Activated T-helper 17 cell treated with anti-CD3 and anti-CD28 coated beads, Interleukin-2, amount 50 U/mL, for 72 hours (primary cell): ENCODE measurements around the gene NOTO. TPM values are rescaled to one million over a fixed set of nuclear protein-coding genes. Genes with fewer than 3 reads are reported as not detected.

ENCODE experiments used
- ATAC-seq: fragments of 150-1000 bp; cut with Tn5 transposase; replicated peaks from 2 replicates; pipeline ENCODE4 v1.10.0; 2021; ENCODE audit warnings: mild to moderate bottlenecking, moderate library complexity
- H3K27ac Mint-ChIP-seq: one replicate; pipeline ENCODE4 v1.8.0; 2022; ENCODE audit warnings: mixed read lengths
- H3K27me3 Mint-ChIP-seq: one replicate; pipeline ENCODE4 v1.8.0; 2022; ENCODE audit warnings: mixed read lengths
- H3K36me3 Mint-ChIP-seq: one replicate; pipeline ENCODE4 v1.8.0; 2022; ENCODE audit warnings: low read depth, mild to moderate bottlenecking, mixed read lengths
- H3K4me1 Mint-ChIP-seq: one replicate; pipeline ENCODE4 v1.8.0; 2022; ENCODE audit warnings: mixed read lengths
- H3K4me3 Mint-ChIP-seq: one replicate; pipeline ENCODE4 v1.8.0; 2022; ENCODE audit warnings: mild to moderate bottlenecking, mixed read lengths
- H3K9me3 Mint-ChIP-seq: one replicate; pipeline ENCODE4 v1.8.0; 2022; ENCODE audit warnings: mixed read lengths
- total RNA-seq, 2 donors: library from RNA; stranded (reverse); gene quantifications; one replicate each; pipeline ENCODE4 v1.2.3, GENCODE V29; 2022

The NOTO gene
- total RNA-seq, 2 donors from 2014 or later, result not detected

- H3K27me3 Mint-ChIP-seq, result no peaks in the 10 kb centered on the region
Measured at GRCh38 chr2:73235315-73236028, 33.1 kb downstream of the NOTO start.

GRCh38 chr2:73237168-73237567 is 34.8 kb downstream of the NOTO start:
- peaks cover 22% of the 10 kb centered on the region for H3K4me1 Mint-ChIP-seq
- H3K9me3 Mint-ChIP-seq, result no peaks in the 10 kb centered on the region
- no peaks in the 10 kb centered on the region for H3K27me3 Mint-ChIP-seq
- H3K27ac Mint-ChIP-seq, result peak overlapping the region; percentile 61
- H3K36me3 Mint-ChIP-seq, result peaks cover 83% of the 10 kb centered on the region
- peak overlapping the region; percentile 91 for H3K4me3 Mint-ChIP-seq
- ATAC-seq, result no peak

More at GRCh38 chr2:73235315-73236028, 33.1 kb downstream of the NOTO start:
- peaks cover 22% of the 10 kb centered on the region for H3K4me1 Mint-ChIP-seq
- H3K4me3 Mint-ChIP-seq, result peak overlapping the region; percentile 91
- H3K36me3 Mint-ChIP-seq, result peaks cover 66% of the 10 kb centered on the region
- H3K27ac Mint-ChIP-seq, result peak overlapping the region; percentile 91
- no peak for ATAC-seq
- H3K9me3 Mint-ChIP-seq, result no peaks in the 10 kb centered on the region

- H3K36me3 Mint-ChIP-seq, result peaks cover 91% of the 10 kb centered on the region
- no peaks in the 10 kb centered on the region for H3K27me3 Mint-ChIP-seq
- H3K4me1 Mint-ChIP-seq, result peaks cover 22% of the 10 kb centered on the region
- H3K9me3 Mint-ChIP-seq, result no peaks in the 10 kb centered on the region
- H3K4me3 Mint-ChIP-seq, result no peak overlapping the region
- no peak for ATAC-seq
- peak overlapping the region; percentile 49 for H3K27ac Mint-ChIP-seq
Measured at GRCh38 chr2:73238149-73238548, 35.8 kb downstream of the NOTO start.

- H3K9me3 Mint-ChIP-seq, result no peaks in the 10 kb centered on the region
- peaks cover 22% of the 10 kb centered on the region for H3K4me1 Mint-ChIP-seq
- H3K27ac Mint-ChIP-seq, result peak overlapping the region; percentile 49
- ATAC-seq, result no peak
- no peaks in the 10 kb centered on the region for H3K27me3 Mint-ChIP-seq
- H3K36me3 Mint-ChIP-seq, result peaks cover 93% of the 10 kb centered on the region
- no peak overlapping the region for H3K4me3 Mint-ChIP-seq
Measured at GRCh38 chr2:73238976-73239375, 36.6 kb downstream of the NOTO start.

DNA sequence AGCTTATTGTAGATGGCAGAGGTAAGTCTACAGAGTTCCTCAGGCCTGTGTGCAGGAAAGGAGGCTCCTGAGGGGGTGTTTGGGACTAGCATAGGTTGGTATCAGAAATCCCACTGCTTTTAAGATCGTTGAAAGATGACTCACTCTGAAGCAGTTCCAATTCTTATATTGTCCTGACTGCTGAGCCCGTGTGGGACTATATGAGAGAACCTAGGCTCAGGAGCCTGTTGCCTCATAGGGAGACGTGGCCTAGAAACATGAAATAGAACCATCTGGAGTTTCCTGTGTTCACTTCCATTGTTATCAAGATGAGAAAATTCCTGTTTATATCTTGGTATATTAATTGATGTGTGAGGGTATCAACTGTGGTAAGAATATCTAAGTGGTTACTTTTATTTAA is 37.4 kb downstream of the NOTO start:
- Mint-ChIP-seq H3K4me1 (peaks cover 22% of the 10 kb centered on the region), H3K36me3 (peaks cover 95% of the 10 kb centered on the region), H3K27me3 (no peaks in the 10 kb centered on the region), H3K27ac (peak overlapping the region; percentile 49), H3K9me3 (no peaks in the 10 kb centered on the region), H3K4me3 (no peak overlapping the region)
- ATAC-seq, result no peak

DNA sequence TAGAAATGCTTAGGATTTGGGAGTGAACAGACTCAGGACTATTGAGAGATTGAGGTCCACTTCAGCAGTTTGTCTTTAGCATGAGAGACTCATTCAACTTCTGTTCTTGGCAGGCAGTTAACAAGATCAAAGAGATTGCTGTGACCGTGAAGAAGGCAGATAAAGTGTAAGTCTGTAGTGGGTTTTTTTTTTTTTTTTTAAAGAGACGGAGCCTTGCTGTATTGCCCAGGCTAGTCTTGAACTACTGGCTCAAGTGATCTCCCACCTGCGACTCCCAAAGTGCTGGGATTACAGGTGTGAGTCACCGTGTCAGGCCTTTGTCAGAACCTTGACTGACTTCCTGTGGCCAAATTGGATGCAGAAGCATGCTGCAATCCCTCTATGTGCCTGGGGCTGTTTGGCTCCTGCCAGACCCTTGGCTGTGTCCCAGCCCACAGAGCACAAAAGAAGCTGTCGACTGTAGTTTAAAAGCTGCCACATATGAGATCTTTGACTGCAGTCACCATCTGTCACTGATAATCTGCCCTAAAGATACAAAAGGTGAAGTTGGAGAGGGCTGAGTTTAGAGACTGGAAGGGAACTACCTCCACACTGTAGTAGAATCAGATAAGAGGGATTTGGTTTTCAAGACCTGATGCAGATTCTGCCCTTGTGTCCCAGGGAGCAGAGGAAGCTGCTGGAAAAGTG is 41.7 kb downstream of the NOTO start:
- Mint-ChIP-seq H3K27me3 (no peaks in the 10 kb centered on the region), H3K27ac (peak overlapping the region; percentile 81), H3K9me3 (no peaks in the 10 kb centered on the region), H3K4me3 (no peak overlapping the region), H3K4me1 (peaks cover 10% of the 10 kb centered on the region), H3K36me3 (peaks cover 100% of the 10 kb centered on the region)
- no peak for ATAC-seq

GRCh38 chr2:73244580-73244979 is 42.2 kb downstream of the NOTO start:
- Mint-ChIP-seq H3K9me3 (no peaks in the 10 kb centered on the region), H3K4me1 (peaks cover 10% of the 10 kb centered on the region), H3K36me3 (peaks cover 100% of the 10 kb centered on the region), H3K4me3 (no peak overlapping the region), H3K27ac (peak overlapping the region; percentile 81), H3K27me3 (no peaks in the 10 kb centered on the region)
- peak; percentile 52 for ATAC-seq

DNA sequence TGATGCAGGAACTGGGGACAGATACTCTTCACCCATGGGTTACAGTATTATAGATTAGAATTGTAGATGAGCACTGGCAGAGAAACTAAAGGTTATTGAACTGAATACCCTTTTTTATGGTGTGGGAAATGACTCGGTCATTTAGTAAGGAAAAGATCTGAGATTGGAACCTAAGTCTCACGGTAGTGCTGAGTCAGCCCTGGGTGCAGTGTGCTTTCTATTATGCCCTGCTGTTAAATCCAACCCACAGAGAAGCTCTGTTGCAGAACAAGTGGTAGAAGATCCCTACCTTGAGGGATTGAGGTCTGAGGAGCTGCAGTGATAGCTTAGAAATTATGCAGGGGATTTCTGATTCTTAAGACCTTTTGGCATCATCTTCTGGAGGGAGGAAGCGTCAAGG is 44.5 kb downstream of the NOTO start:
- peak overlapping the region; percentile 42 for H3K27ac Mint-ChIP-seq
- H3K4me1 Mint-ChIP-seq, result peaks cover 10% of the 10 kb centered on the region
- no peaks in the 10 kb centered on the region for H3K27me3 Mint-ChIP-seq
- peaks cover 100% of the 10 kb centered on the region for H3K36me3 Mint-ChIP-seq
- H3K9me3 Mint-ChIP-seq, result no peaks in the 10 kb centered on the region
- no peak for ATAC-seq
- H3K4me3 Mint-ChIP-seq, result no peak overlapping the region

DNA sequence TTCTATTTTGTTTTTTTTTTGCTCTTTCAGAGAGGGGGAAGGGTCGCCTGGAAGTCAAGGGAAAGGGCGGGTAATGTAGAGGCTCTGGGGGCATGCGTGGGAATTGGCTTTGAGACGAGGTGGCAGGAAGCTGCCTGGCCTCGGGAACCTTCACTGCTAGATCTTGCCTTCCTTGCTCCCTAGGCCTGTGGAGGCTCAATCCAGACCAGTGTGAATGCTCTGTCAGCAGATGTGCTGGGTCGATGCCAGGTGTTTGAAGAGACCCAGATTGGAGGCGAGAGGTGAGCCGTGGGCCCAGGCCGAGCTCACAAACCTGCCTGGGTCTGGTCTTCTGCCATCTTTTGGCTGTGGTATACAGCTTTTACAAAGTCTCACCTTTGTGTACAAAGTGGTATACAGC is 47.3 kb downstream of the NOTO start:
- Mint-ChIP-seq H3K9me3 (no peaks in the 10 kb centered on the region), H3K27me3 (no peaks in the 10 kb centered on the region), H3K27ac (peak overlapping the region; percentile 31), H3K4me1 (peaks cover 10% of the 10 kb centered on the region), H3K36me3 (peaks cover 98% of the 10 kb centered on the region), H3K4me3 (no peak overlapping the region)
- ATAC-seq, result no peak

GRCh38 chr2:73250872-73251846 is 48.8 kb downstream of the NOTO start:
- no peak for ATAC-seq
- peaks cover 93% of the 10 kb centered on the region for H3K36me3 Mint-ChIP-seq
- H3K4me1 Mint-ChIP-seq, result peaks cover 4% of the 10 kb centered on the region
- H3K27me3 Mint-ChIP-seq, result no peaks in the 10 kb centered on the region
- H3K9me3 Mint-ChIP-seq, result no peaks in the 10 kb centered on the region
- H3K27ac Mint-ChIP-seq, result peak overlapping the region; percentile 36
- no peak overlapping the region for H3K4me3 Mint-ChIP-seq

DNA sequence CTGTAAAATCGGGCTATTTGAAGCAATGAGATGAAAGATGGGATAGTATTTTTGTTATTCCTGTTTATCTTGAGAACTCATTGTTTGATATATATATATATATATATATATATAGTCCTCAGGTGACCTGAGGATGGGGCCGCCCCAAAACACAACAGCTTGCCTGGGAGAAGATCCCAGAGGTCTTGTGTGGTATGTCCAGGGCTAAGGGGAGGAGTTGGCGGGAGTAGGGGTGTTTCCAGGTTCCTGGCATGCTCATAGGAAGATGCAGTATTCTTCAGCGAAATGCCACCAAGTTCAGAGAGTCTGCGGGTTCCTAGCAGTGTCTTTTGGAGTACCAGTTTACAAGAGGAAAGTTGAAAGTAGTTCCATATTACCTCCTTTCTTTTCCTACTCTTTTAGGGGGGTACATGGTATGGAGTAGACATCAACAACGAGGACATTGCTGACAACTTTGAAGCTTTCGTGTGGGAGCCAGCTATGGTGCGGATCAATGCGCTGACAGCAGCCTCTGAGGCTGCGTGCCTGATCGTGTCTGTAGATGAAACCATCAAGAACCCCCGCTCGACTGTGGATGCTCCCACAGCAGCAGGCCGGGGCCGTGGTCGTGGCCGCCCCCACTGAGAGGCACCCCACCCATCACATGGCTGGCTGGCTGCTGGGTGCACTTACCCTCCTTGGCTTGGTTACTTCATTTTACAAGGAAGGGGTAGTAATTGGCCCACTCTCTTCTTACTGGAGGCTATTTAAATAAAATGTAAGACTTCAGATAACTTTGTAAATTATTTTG is 50.1 kb downstream of the NOTO start:
- Mint-ChIP-seq H3K27ac (peak overlapping the region; percentile 37), H3K4me3 (no peak overlapping the region), H3K9me3 (no peaks in the 10 kb centered on the region), H3K36me3 (peaks cover 80% of the 10 kb centered on the region), H3K27me3 (no peaks in the 10 kb centered on the region), H3K4me1 (no peaks in the 10 kb centered on the region)
- ATAC-seq, result no peak

GRCh38 chr2:73253400-73253799 is 51.0 kb downstream of the NOTO start:
- H3K4me1 Mint-ChIP-seq, result no peaks in the 10 kb centered on the region
- H3K4me3 Mint-ChIP-seq, result no peak overlapping the region
- peak overlapping the region; percentile 37 for H3K27ac Mint-ChIP-seq
- peaks cover 70% of the 10 kb centered on the region for H3K36me3 Mint-ChIP-seq
- no peaks in the 10 kb centered on the region for H3K27me3 Mint-ChIP-seq
- ATAC-seq, result no peak
- no peaks in the 10 kb centered on the region for H3K9me3 Mint-ChIP-seq

DNA sequence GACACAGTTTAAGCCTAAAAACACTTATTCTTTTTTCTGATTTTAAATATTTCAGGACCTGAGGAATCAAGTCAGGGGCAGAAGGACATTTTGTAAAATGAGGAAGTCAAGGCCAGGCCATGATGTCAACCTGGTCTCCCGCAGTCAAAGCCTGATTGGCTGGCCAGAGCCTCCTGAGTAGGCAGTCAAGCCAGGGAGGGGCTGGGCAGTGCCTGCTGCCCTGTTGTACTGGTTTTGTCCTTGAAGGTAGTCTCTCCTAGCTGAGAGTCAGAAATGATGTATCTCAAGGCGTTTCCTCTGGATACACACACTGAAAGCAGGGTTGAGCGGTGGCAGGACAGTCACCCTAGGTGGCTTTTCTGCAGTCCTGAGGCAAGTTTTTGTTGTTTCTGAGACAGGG is 51.5 kb downstream of the NOTO start:
- Mint-ChIP-seq H3K9me3 (no peaks in the 10 kb centered on the region), H3K27me3 (no peaks in the 10 kb centered on the region), H3K36me3 (peaks cover 66% of the 10 kb centered on the region), H3K27ac (no peak overlapping the region), H3K4me1 (no peaks in the 10 kb centered on the region), H3K4me3 (no peak overlapping the region)
- no peak for ATAC-seq
